HepG2 (cell line): ENCODE data around the gene ZMYND12. TPM values are rescaled to one million over a fixed set of nuclear protein-coding genes. Genes with fewer than 3 reads are reported as not detected.

Experiments used
- DMAP1 ChIP-seq: IDR thresholded peaks from 2 replicates; pipeline ENCODE4 v1.6.1; 2016
- FOXP1 ChIP-seq, 2 experiments: fragments of 450-650 bp in 1 of 2; IDR thresholded peaks; 2 replicates each; pipeline ENCODE4 v1.6.1; 2017 to 2018; ENCODE audit warnings: antibody characterized with exemption in 1 of 2
- HNF4G ChIP-seq, 2 experiments: sonication (generic) in 1 of 2; formaldehyde crosslinking in 1 of 2; IDR thresholded peaks; 2 replicates each; pipeline versions ENCODE4 v1.4.0 to v1.6.1; 2011 to 2020; ENCODE audit warnings: borderline replicate concordance in 2 of 2, low read depth in 2 of 2, mild to moderate bottlenecking in 2 of 2, low read length in 1 of 2, missing genetic modification reagents in 1 of 2, moderate library complexity in 1 of 2
- MAFF ChIP-seq: IDR thresholded peaks from 2 replicates; pipeline ENCODE4 v1.6.1; 2011; ENCODE audit warnings: low read depth, low read length, improper control_type of control experiment
- MIXL1 ChIP-seq: IDR thresholded peaks from 2 replicates; pipeline ENCODE4 v1.6.1; 2016
- NFKBIZ ChIP-seq: IDR thresholded peaks from 2 replicates; pipeline ENCODE4 v1.6.1; 2018; ENCODE audit warnings: missing genetic modification reagents, missing compliant biosample characterization
- RNF219 ChIP-seq: sonication (generic); formaldehyde crosslinking; IDR thresholded peaks from 2 replicates; pipeline ENCODE4 v1.5.0; 2020; ENCODE audit warnings: mild to moderate bottlenecking, missing genetic modification reagents
- SP4 ChIP-seq: sonication (generic); formaldehyde crosslinking; IDR thresholded peaks from 2 replicates; pipeline ENCODE4 v1.8.1; 2023; ENCODE audit warnings: mild to moderate bottlenecking, missing genetic modification reagents
- TEAD2 ChIP-seq: sonication (generic); formaldehyde crosslinking; IDR thresholded peaks from 2 replicates; pipeline ENCODE4 v1.9.0; 2021; ENCODE audit warnings: missing genetic modification reagents
- ZNF331 ChIP-seq: sonication (generic); formaldehyde crosslinking; IDR thresholded peaks from 2 replicates; pipeline ENCODE4 v1.4.0; 2020; ENCODE audit warnings: missing genetic modification reagents
- polyA plus RNA-seq, 8 experiments: library from polyadenylated mRNA; depleted of rRNA in 3 of 8; stranded (reverse) in 7 of 8; unstranded in 1 of 8; fragments of >200 nt; fragmentation: Illumina TruSeq in 4 of 8; extraction: Trizol in 4 of 8; gene quantifications; 2 replicates each; pipeline versions ENCODE4 v1.2.1 to v1.2.3, GENCODE V29; 2011 to 2016; ENCODE audit warnings: low read depth in 4 of 8, missing spikeins in 1 of 8, mixed read lengths in 1 of 8; ENCODE audit not compliant: insufficient read depth in 1 of 8
- total RNA-seq, 5 experiments: library from RNA; depleted of rRNA; stranded (reverse); fragments of >200 nt; fragmentation: Illumina TruSeq; extraction: Trizol; gene quantifications; 2 replicates each; pipeline ENCODE4 v1.2.3, GENCODE V29; 2016; ENCODE audit warnings: low read depth in 1 of 5
- TF ChIP-seq, protein P1 (sequence below): sonication (generic); formaldehyde crosslinking; IDR thresholded peaks from 2 replicates; pipeline ENCODE4 v1.5.1; 2020; ENCODE audit warnings: mild to moderate bottlenecking, missing genetic modification reagents, moderate library complexity
- TF ChIP-seq, protein P2 (sequence below): sonication (generic); formaldehyde crosslinking; IDR thresholded peaks from 2 replicates; pipeline ENCODE4 v1.5.0; 2020; ENCODE audit warnings: missing genetic modification reagents, mild to moderate bottlenecking, borderline replicate concordance
- TF ChIP-seq, protein P3 (sequence below): fragments of 450-650 bp; IDR thresholded peaks from 2 replicates; pipeline ENCODE4 v1.6.1; 2017; ENCODE audit warnings: mild to moderate bottlenecking
- TF ChIP-seq, protein P4 (sequence below): sonication (generic); formaldehyde crosslinking; IDR thresholded peaks from 2 replicates; pipeline ENCODE4 v1.5.0; 2020; ENCODE audit warnings: missing genetic modification reagents
- TF ChIP-seq, protein P5 (sequence below): sonication (generic); formaldehyde crosslinking; IDR thresholded peaks from 2 replicates; pipeline ENCODE4 v1.5.1; 2020; ENCODE audit warnings: missing genetic modification reagents, mild to moderate bottlenecking, borderline replicate concordance

Gene ZMYND12
- total and polyA plus RNA-seq, 2 of the 13 experiments (the other 11 are each of a cell fraction or from before 2014, with no cell fraction given), result 0.13 to 0.71 TPM

DNA sequence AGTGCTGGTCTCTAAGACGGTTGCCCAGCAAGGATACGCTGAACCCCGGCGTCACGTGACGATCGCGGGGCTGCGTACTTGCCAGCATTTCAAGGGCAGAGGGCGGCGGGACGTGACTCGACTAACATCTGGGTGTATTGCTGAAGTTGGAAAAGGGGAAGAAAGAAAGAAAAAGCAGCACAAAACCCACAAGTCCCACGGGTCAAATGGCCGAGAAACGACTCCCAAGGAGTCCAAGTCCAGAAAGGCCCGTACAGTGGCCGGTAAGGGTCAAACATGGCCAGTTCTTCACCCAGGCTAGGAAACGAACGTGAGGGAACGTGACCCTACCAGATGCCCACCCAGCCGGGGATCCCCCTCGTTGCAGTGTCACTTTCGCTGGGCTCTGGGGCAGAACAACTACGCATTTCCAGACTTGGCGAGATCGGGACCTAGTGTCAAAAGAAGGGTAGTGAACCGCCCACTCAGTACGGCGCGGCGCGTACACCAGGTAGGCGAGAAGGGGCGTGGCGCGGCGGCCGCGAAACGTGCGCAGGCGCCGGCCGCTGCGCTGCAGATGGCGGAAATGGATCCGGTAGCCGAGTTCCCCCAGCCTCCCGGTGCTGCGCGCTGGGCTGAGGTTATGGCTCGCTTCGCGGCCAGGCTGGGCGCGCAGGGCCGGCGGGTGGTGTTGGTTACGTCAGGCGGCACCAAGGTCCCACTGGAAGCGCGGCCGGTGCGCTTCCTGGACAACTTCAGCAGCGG, at the start of gene ZMYND12, which contains the start of gene PPCS (continued):
- TF ChIP-seq RNF219 (CRISPR knock-in tag), result no peak
- TF ChIP-seq, protein P1, sequence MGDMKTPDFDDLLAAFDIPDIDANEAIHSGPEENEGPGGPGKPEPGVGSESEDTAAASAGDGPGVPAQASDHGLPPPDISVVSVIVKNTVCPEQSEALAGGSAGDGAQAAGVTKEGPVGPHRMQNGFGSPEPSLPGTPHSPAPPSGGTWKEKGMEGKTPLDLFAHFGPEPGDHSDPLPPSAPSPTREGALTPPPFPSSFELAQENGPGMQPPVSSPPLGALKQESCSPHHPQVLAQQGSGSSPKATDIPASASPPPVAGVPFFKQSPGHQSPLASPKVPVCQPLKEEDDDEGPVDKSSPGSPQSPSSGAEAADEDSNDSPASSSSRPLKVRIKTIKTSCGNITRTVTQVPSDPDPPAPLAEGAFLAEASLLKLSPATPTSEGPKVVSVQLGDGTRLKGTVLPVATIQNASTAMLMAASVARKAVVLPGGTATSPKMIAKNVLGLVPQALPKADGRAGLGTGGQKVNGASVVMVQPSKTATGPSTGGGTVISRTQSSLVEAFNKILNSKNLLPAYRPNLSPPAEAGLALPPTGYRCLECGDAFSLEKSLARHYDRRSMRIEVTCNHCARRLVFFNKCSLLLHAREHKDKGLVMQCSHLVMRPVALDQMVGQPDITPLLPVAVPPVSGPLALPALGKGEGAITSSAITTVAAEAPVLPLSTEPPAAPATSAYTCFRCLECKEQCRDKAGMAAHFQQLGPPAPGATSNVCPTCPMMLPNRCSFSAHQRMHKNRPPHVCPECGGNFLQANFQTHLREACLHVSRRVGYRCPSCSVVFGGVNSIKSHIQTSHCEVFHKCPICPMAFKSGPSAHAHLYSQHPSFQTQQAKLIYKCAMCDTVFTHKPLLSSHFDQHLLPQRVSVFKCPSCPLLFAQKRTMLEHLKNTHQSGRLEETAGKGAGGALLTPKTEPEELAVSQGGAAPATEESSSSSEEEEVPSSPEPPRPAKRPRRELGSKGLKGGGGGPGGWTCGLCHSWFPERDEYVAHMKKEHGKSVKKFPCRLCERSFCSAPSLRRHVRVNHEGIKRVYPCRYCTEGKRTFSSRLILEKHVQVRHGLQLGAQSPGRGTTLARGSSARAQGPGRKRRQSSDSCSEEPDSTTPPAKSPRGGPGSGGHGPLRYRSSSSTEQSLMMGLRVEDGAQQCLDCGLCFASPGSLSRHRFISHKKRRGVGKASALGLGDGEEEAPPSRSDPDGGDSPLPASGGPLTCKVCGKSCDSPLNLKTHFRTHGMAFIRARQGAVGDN (CRISPR knock-in tag), result peak; percentile 91
- TF ChIP-seq ZNF331 (CRISPR knock-in tag), result peak; percentile 52; the same call in 1 of the 2 replicates
- TF ChIP-seq SP4, result peak; percentile 59; the same call in 1 of the 2 replicates
- TF ChIP-seq MAFF, result no peak
- TF ChIP-seq, protein P2, sequence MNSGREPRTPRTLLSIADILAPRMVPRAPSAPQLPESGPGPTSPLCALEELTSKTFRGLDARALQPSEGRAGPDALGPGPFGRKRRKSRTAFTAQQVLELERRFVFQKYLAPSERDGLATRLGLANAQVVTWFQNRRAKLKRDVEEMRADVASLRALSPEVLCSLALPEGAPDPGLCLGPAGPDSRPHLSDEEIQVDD (CRISPR knock-in tag), result no peak; the same call in 1 of the 2 replicates
- TF ChIP-seq MIXL1 (CRISPR knock-in tag), result no peak
- TF ChIP-seq FOXP1 (IDR thresholded peaks at IDR 0.05), result no peak
- TF ChIP-seq FOXP1 (CRISPR knock-in tag; IDR thresholded peaks at IDR 0.05), result peak; percentile 26; the same call in 1 of the 2 replicates
- TF ChIP-seq TEAD2, result no peak
- TF ChIP-seq DMAP1 (CRISPR knock-in tag), result peak; percentile 77
- TF ChIP-seq NFKBIZ (CRISPR knock-in tag), result no peak; the same call in 1 of the 2 replicates
- no peak for TF ChIP-seq HNF4G (IDR thresholded peaks at IDR 0.05; ENCODE audit: borderline replicate concordance, low read depth, low read length)
- no peak for TF ChIP-seq HNF4G (CRISPR knock-in tag; IDR thresholded peaks at IDR 0.05; ENCODE audit: borderline replicate concordance, low read depth)
- TF ChIP-seq, protein P3, sequence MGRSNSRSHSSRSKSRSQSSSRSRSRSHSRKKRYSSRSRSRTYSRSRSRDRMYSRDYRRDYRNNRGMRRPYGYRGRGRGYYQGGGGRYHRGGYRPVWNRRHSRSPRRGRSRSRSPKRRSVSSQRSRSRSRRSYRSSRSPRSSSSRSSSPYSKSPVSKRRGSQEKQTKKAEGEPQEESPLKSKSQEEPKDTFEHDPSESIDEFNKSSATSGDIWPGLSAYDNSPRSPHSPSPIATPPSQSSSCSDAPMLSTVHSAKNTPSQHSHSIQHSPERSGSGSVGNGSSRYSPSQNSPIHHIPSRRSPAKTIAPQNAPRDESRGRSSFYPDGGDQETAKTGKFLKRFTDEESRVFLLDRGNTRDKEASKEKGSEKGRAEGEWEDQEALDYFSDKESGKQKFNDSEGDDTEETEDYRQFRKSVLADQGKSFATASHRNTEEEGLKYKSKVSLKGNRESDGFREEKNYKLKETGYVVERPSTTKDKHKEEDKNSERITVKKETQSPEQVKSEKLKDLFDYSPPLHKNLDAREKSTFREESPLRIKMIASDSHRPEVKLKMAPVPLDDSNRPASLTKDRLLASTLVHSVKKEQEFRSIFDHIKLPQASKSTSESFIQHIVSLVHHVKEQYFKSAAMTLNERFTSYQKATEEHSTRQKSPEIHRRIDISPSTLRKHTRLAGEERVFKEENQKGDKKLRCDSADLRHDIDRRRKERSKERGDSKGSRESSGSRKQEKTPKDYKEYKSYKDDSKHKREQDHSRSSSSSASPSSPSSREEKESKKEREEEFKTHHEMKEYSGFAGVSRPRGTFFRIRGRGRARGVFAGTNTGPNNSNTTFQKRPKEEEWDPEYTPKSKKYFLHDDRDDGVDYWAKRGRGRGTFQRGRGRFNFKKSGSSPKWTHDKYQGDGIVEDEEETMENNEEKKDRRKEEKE, result no peak
- TF ChIP-seq, protein P4, sequence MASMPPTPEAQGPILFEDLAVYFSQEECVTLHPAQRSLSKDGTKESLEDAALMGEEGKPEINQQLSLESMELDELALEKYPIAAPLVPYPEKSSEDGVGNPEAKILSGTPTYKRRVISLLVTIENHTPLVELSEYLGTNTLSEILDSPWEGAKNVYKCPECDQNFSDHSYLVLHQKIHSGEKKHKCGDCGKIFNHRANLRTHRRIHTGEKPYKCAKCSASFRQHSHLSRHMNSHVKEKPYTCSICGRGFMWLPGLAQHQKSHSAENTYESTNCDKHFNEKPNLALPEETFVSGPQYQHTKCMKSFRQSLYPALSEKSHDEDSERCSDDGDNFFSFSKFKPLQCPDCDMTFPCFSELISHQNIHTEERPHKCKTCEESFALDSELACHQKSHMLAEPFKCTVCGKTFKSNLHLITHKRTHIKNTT, result no peak
- TF ChIP-seq, protein P5, sequence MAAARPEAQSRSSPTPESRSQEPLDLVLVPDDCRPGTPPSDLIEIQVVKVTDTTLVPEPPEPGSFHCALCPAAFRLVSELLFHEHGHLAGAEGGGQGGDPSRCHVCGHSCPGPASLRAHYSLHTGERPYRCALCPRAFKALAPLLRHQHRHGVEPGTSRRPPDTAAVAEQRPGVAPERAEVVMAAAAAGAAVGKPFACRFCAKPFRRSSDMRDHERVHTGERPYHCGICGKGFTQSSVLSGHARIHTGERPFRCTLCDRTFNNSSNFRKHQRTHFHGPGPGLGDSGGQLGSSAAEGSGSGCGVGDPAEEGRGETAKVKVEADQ (CRISPR knock-in tag), result peak; percentile 90
